ENCODE results near the gene COL4A6. TPM values are rescaled to one million over a fixed set of nuclear protein-coding genes. Genes with fewer than 3 reads are reported as not detected.

COL4A6 gene
- total RNA-seq, 1 donor from 2014 or later, result not detected

DNA sequence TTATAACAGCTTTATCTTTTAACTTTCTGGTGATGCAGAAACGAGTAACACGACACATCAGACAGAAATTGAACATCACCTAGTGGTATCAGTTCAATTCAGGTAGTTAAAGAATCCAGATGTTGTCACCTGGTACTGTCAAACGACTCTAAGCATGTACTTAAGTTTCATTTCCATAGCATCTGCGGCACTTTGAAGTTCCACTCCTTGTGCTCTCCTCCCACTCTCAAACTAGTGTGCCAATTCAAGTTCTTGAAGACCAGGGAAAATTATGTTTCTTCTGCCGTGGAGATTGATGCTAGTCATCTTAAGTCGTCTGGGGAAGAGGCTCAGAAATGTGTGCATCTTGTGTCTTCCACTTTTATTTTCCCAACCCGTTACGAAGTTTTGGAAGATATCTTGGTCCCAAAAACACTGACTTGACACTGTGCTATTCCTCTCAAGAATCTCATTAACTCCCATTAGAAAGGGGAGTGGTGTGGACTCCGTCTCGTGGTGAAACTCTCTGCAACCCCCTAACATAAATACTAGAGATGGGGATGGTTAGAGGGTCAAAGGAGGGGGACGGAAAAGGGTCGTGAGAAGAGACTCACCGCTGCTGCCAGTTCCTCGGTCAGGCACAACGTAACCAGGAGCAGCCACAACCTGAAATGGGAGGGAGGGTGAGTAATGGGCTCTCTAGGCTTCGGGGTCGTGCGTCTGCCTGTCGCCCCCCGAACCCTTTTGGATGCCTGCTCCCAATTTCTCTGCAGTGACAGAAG is 693 bp downstream of the COL4A6 start:
- Mint-ChIP-seq H3K27me3 (ENCODE audit: insufficient read depth) (peaks cover 16% of the 10 kb centered on the region), H3K27ac (no peak overlapping the region), H3K36me3 (ENCODE audit: low read depth) (no peaks in the 10 kb centered on the region), H3K4me3 (no peak overlapping the region), H3K4me1 (ENCODE audit: low read depth) (no peaks in the 10 kb centered on the region), H3K9me3 (no peaks in the 10 kb centered on the region)
- intact Hi-C loops (cut with micrococcal nuclease), result no loop called here
- no peak for DNase-seq (ENCODE audit: low spot score)

DNA sequence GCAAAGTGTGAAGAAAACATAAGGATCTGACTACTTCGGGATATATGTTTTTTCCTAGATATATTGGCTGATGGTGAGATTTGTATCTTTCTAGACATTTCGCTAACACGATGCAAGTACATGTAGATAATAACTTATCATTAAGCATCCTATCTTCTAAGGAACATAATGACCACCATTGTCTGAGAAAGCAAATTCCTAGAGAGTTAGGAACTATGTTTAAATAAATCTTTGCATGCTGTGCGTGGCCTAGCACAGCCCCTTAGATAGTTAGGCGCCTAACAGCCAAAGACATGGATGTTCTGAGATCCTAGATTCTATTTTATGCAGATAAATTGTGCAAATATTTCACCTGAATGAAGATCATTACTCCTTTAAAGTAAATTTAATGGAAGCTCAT is 3.0 kb downstream of the COL4A6 start:
- no peak overlapping the region for H3K27ac Mint-ChIP-seq
- H3K36me3 Mint-ChIP-seq (ENCODE audit: low read depth), result no peaks in the 10 kb centered on the region
- peaks cover 14% of the 10 kb centered on the region for H3K27me3 Mint-ChIP-seq (ENCODE audit: insufficient read depth)
- no peaks in the 10 kb centered on the region for H3K9me3 Mint-ChIP-seq
- H3K4me3 Mint-ChIP-seq, result no peak overlapping the region
- no peak for DNase-seq (ENCODE audit: low spot score)
- no peaks in the 10 kb centered on the region for H3K4me1 Mint-ChIP-seq (ENCODE audit: low read depth)
- intact Hi-C loops (cut with micrococcal nuclease), result no loop called here

DNA sequence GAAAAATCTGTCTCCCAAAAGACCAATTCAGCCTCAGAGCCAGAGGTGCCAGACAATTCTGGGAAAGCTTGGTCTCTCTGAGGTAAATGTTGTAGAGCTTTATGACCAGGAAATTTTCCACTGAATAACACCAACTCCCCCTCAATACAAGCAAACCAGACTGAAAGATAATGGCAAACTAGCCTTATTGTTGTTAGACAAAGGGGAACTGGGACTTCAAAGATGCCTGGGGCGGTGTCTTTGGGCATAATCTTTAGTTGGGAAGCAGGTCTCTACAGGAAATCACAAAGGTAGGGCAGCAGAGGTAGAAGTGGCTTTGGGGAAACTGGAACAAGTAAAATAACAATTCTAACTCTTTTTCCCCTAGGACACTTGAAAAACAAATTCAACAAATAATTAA is 12.0 kb downstream of the COL4A6 start:
- Mint-ChIP-seq H3K27me3 (ENCODE audit: insufficient read depth) (no peaks in the 10 kb centered on the region), H3K27ac (no peak overlapping the region), H3K4me3 (no peak overlapping the region), H3K4me1 (ENCODE audit: low read depth) (no peaks in the 10 kb centered on the region), H3K9me3 (no peaks in the 10 kb centered on the region), H3K36me3 (ENCODE audit: low read depth) (no peaks in the 10 kb centered on the region)
- DNase-seq (ENCODE audit: low spot score), result no peak
- intact Hi-C loops (cut with micrococcal nuclease), result no loop called here

DNA sequence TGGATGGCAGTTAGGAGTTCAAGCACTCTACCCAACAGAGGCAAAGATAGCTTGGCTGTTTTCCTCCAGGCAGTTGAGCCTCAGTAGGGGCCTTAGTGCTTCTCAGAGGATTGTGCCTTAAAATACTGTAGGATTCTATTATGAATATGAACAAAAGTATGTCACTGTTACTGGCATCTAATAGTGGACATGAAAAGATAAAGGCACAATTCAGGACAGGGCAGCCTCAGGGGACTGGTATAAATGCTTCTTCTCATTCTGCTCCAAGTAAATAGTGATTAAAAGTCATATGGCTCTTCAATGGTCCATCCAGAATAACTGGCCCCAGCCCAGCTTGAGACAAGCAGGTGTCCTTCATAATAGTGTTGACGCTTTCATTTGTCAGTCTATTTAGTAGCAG is 17.7 kb downstream of the COL4A6 start:
- no peak overlapping the region for H3K4me3 Mint-ChIP-seq
- H3K27me3 Mint-ChIP-seq (ENCODE audit: insufficient read depth), result no peaks in the 10 kb centered on the region
- intact Hi-C loops (cut with micrococcal nuclease), result no loop called here
- H3K4me1 Mint-ChIP-seq (ENCODE audit: low read depth), result no peaks in the 10 kb centered on the region
- DNase-seq (ENCODE audit: low spot score), result no peak
- H3K36me3 Mint-ChIP-seq (ENCODE audit: low read depth), result no peaks in the 10 kb centered on the region
- H3K27ac Mint-ChIP-seq, result no peak overlapping the region
- H3K9me3 Mint-ChIP-seq, result no peaks in the 10 kb centered on the region

DNA sequence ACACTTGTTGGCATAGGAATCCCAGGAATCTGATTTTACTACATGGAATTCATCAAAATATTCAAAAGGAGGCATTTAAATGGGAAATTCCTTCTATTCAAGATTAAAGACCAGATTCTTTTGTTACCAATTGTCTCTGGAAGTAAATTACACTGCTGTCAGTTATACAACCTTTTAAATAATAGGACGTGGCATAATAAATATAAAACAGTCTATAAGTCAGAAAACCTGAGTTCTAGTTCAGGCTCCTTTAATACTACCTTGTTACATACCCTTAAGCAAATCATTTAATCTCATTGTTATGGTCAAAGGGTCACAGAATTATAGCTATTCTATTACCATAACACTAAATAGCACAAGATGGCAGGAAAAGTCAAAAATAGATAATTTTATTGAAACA is 18.8 kb downstream of the COL4A6 start:
- Mint-ChIP-seq H3K27ac (no peak overlapping the region), H3K36me3 (ENCODE audit: low read depth) (no peaks in the 10 kb centered on the region), H3K4me1 (ENCODE audit: low read depth) (no peaks in the 10 kb centered on the region), H3K27me3 (ENCODE audit: insufficient read depth) (no peaks in the 10 kb centered on the region), H3K4me3 (no peak overlapping the region), H3K9me3 (no peaks in the 10 kb centered on the region)
- intact Hi-C loops (cut with micrococcal nuclease), result no loop called here
- no peak for DNase-seq (ENCODE audit: low spot score)

GRCh38 chrX:108417257-108417656 is 21.0 kb downstream of the COL4A6 start:
- Mint-ChIP-seq H3K4me1 (ENCODE audit: low read depth) (no peaks in the 10 kb centered on the region), H3K27me3 (ENCODE audit: insufficient read depth) (no peaks in the 10 kb centered on the region), H3K4me3 (no peak overlapping the region), H3K27ac (no peak overlapping the region), H3K36me3 (ENCODE audit: low read depth) (no peaks in the 10 kb centered on the region), H3K9me3 (no peaks in the 10 kb centered on the region)
- DNase-seq (ENCODE audit: low spot score), result no peak
- intact Hi-C loops (cut with micrococcal nuclease), result no loop called here

- Mint-ChIP-seq H3K9me3 (no peaks in the 10 kb centered on the region), H3K27me3 (ENCODE audit: insufficient read depth) (no peaks in the 10 kb centered on the region), H3K4me1 (ENCODE audit: low read depth) (no peaks in the 10 kb centered on the region), H3K36me3 (ENCODE audit: low read depth) (no peaks in the 10 kb centered on the region), H3K27ac (no peak overlapping the region), H3K4me3 (no peak overlapping the region)
- intact Hi-C loops (cut with micrococcal nuclease), result no loop called here
- no peak for DNase-seq (ENCODE audit: low spot score)
Observed at GRCh38 chrX:108415891-108416290, 22.3 kb downstream of the COL4A6 start.

GRCh38 chrX:108415146-108415545 is 23.1 kb downstream of the COL4A6 start:
- DNase-seq (ENCODE audit: low spot score), result no peak
- H3K27ac Mint-ChIP-seq, result no peak overlapping the region
- H3K27me3 Mint-ChIP-seq (ENCODE audit: insufficient read depth), result no peaks in the 10 kb centered on the region
- no peaks in the 10 kb centered on the region for H3K4me1 Mint-ChIP-seq (ENCODE audit: low read depth)
- H3K36me3 Mint-ChIP-seq (ENCODE audit: low read depth), result no peaks in the 10 kb centered on the region
- intact Hi-C loops (cut with micrococcal nuclease), result no loop called here
- no peaks in the 10 kb centered on the region for H3K9me3 Mint-ChIP-seq
- no peak overlapping the region for H3K4me3 Mint-ChIP-seq

- intact Hi-C loops (cut with micrococcal nuclease), result no loop called here
- Mint-ChIP-seq H3K9me3 (no peaks in the 10 kb centered on the region), H3K27ac (no peak overlapping the region), H3K27me3 (ENCODE audit: insufficient read depth) (no peaks in the 10 kb centered on the region), H3K4me1 (ENCODE audit: low read depth) (no peaks in the 10 kb centered on the region), H3K36me3 (ENCODE audit: low read depth) (no peaks in the 10 kb centered on the region), H3K4me3 (no peak overlapping the region)
- DNase-seq (ENCODE audit: low spot score), result no peak
Observed at GRCh38 chrX:108412783-108413182, 25.4 kb downstream of the COL4A6 start.

- Mint-ChIP-seq H3K27me3 (ENCODE audit: insufficient read depth) (no peaks in the 10 kb centered on the region), H3K4me3 (no peak overlapping the region), H3K27ac (no peak overlapping the region), H3K4me1 (ENCODE audit: low read depth) (no peaks in the 10 kb centered on the region), H3K9me3 (no peaks in the 10 kb centered on the region), H3K36me3 (ENCODE audit: low read depth) (no peaks in the 10 kb centered on the region)
- no peak for DNase-seq (ENCODE audit: low spot score)
- intact Hi-C loops (cut with micrococcal nuclease), result no loop called here
Observed at GRCh38 chrX:108399418-108400165, 38.6 kb downstream of the COL4A6 start.

GRCh38 chrX:108397627-108398391 is 40.4 kb downstream of the COL4A6 start:
- H3K4me1 Mint-ChIP-seq (ENCODE audit: low read depth), result no peaks in the 10 kb centered on the region
- DNase-seq (ENCODE audit: low spot score), result no peak
- no peaks in the 10 kb centered on the region for H3K9me3 Mint-ChIP-seq
- no peaks in the 10 kb centered on the region for H3K36me3 Mint-ChIP-seq (ENCODE audit: low read depth)
- H3K4me3 Mint-ChIP-seq, result no peak overlapping the region
- intact Hi-C loops (cut with micrococcal nuclease), result no loop called here
- H3K27ac Mint-ChIP-seq, result no peak overlapping the region
- no peaks in the 10 kb centered on the region for H3K27me3 Mint-ChIP-seq (ENCODE audit: insufficient read depth)

DNA sequence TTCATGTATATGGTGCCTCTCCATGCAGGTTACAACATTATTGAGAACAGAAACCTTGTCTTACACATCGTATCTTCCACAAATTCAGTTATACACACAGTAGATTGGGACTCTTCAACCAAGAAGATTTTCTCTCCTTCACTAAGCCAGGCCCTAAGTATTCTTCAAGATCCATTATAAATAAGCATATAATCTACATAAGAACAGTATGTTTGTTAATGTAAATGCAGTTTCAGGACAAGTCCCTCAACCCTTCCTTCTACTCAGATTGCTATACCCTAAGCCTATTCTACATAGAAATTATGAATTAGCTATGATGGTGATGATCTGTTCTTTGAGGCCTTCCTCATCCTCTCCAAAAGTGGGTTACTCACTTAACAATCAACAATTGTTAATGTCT is 41.2 kb downstream of the COL4A6 start:
- Mint-ChIP-seq H3K27ac (no peak overlapping the region), H3K27me3 (ENCODE audit: insufficient read depth) (no peaks in the 10 kb centered on the region), H3K9me3 (no peaks in the 10 kb centered on the region), H3K36me3 (ENCODE audit: low read depth) (no peaks in the 10 kb centered on the region), H3K4me1 (ENCODE audit: low read depth) (no peaks in the 10 kb centered on the region), H3K4me3 (no peak overlapping the region)
- intact Hi-C loops (cut with micrococcal nuclease), result no loop called here
- DNase-seq (ENCODE audit: low spot score), result no peak

Data from activated T-helper 1 cell treated with anti-CD3 and anti-CD28 coated beads, Interleukin-12 subunit alpha, Interleukin-12 subunit beta, Interleukin-2, Interleukin-4 antibody, amounts not matched to agents 30 ng/mL and 10 ng/mL and 1 ng/mL, durations not matched to agents 14 hours and 24 hours and 36 hours (primary cell).